DND-41 (cell line): Measurements from ENCODE around the gene FUT7.

ENCODE experiments used
- ATAC-seq: fragments of 200-7000 bp; cut with Tn5 transposase; 3 replicates; pipeline ENCODE4 v1.9.1; 2021; ENCODE audit warnings: low read depth; ENCODE audit not compliant: insufficient read depth
- DNase-seq: peaks from one replicate; pipeline ENCODE4 v3.0.0-alpha.2; 2020
- H2AFZ ChIP-seq: 2 replicates; pipeline ENCODE4 v1.6.0; 2012; ENCODE audit warnings: low read depth, low read length
- H3K27ac ChIP-seq: 2 replicates; pipeline ENCODE4 v1.5.1; 2012; ENCODE audit warnings: low read length, inconsistent platforms
- H3K27me3 ChIP-seq: fragments of 200-600 bp; sonication (generic); 2 replicates; pipeline ENCODE4 v1.6.0; 2012; ENCODE audit warnings: low read length, mild to moderate bottlenecking, inconsistent platforms; ENCODE audit not compliant: insufficient read depth, poor library complexity
- H3K36me3 ChIP-seq: 2 replicates; pipeline ENCODE4 v1.5.1; 2012; ENCODE audit warnings: low read length, inconsistent platforms; ENCODE audit not compliant: insufficient read depth
- H3K4me1 ChIP-seq: 2 replicates; pipeline ENCODE4 v1.5.1; 2012; ENCODE audit warnings: mild to moderate bottlenecking, low read length; ENCODE audit not compliant: insufficient read depth
- H3K4me2 ChIP-seq: 2 replicates; pipeline ENCODE4 v1.6.0; 2012; ENCODE audit warnings: mild to moderate bottlenecking, moderate library complexity, low read length, inconsistent platforms; ENCODE audit not compliant: insufficient read depth
- H3K4me3 ChIP-seq, 2 experiments: fragments of 200-600 bp in 1 of 2; shearing (Covaris generic) in 1 of 2; 2 replicates each; pipeline ENCODE4 v1.5.1; 2012 to 2016; ENCODE audit warnings: inconsistent platforms in 2 of 2, low read length in 2 of 2, mild to moderate bottlenecking in 2 of 2, low read depth in 1 of 2, moderate library complexity in 1 of 2
- H3K79me2 ChIP-seq: 2 replicates; pipeline ENCODE4 v1.6.0; 2012; ENCODE audit warnings: low read length, inconsistent platforms; ENCODE audit not compliant: insufficient read depth
- H3K9ac ChIP-seq: 2 replicates; pipeline ENCODE4 v1.6.0; 2012; ENCODE audit warnings: low read depth, mild to moderate bottlenecking, inconsistent platforms, low read length, moderate library complexity
- H3K9me3 ChIP-seq: 2 replicates; pipeline ENCODE4 v1.5.1; 2012; ENCODE audit warnings: low read length, moderate library complexity, mild to moderate bottlenecking, inconsistent platforms; ENCODE audit not compliant: insufficient read depth, severe bottlenecking
- H4K20me1 ChIP-seq: 2 replicates; pipeline ENCODE4 v1.6.0; 2012; ENCODE audit warnings: low read length; ENCODE audit not compliant: insufficient read depth
- EZH2 ChIP-seq: IDR thresholded peaks from 3 replicates; pipeline ENCODE4 v1.6.1; 2012; ENCODE audit warnings: borderline replicate concordance, low read depth, mild to moderate bottlenecking, moderate library complexity, low read length, inconsistent platforms; ENCODE audit not compliant: severe bottlenecking
- TF ChIP-seq, protein P1 (sequence below): IDR thresholded peaks from 2 replicates; pipeline ENCODE4 v1.5.1; 2012; ENCODE audit warnings: borderline replicate concordance, low read length, moderate library complexity, mild to moderate bottlenecking; ENCODE audit not compliant: poor library complexity, severe bottlenecking; ENCODE audit errors: extremely low read depth

Gene FUT7

DNA sequence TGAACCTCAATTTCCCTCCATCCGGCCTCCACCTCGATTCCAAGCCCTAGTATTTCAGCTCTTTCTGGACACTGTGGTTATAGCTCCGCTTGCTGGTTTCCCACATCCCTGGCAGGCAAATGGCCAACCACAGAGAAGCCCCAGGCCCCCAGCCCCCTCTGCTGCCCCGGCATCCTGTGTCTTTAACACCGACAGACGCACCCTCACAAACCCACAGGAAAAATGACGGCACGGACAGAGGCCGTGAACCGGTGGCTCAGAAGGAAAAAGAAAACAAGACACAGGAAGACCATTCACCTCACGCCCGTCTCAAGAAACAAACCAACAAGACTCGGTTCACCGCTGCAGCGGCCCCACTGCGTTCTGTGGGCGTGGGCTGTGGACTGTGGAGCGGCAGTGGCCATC is 34.1 kb downstream of the FUT7 start:
- no peak overlapping the region for H3K4me3 ChIP-seq
- no peak overlapping the region for H2AFZ ChIP-seq
- no peak overlapping the region for H3K4me2 ChIP-seq
- H3K27me3 ChIP-seq: no peaks in the 10 kb centered on the region
- no peak overlapping the region for H3K27ac ChIP-seq
- H4K20me1 ChIP-seq: peaks cover 24% of the 10 kb centered on the region
- peaks cover 12% of the 10 kb centered on the region for H3K36me3 ChIP-seq
- no peak overlapping the region; the same call in 1 of the 2 replicates for H3K9ac ChIP-seq
- DNase-seq (no peak), ATAC-seq (no peak)
- peaks cover 15% of the 10 kb centered on the region for H3K4me1 ChIP-seq
- no peaks in the 10 kb centered on the region for H3K9me3 ChIP-seq
- peaks cover 11% of the 10 kb centered on the region for H3K79me2 ChIP-seq
- TF ChIP-seq, protein P1, sequence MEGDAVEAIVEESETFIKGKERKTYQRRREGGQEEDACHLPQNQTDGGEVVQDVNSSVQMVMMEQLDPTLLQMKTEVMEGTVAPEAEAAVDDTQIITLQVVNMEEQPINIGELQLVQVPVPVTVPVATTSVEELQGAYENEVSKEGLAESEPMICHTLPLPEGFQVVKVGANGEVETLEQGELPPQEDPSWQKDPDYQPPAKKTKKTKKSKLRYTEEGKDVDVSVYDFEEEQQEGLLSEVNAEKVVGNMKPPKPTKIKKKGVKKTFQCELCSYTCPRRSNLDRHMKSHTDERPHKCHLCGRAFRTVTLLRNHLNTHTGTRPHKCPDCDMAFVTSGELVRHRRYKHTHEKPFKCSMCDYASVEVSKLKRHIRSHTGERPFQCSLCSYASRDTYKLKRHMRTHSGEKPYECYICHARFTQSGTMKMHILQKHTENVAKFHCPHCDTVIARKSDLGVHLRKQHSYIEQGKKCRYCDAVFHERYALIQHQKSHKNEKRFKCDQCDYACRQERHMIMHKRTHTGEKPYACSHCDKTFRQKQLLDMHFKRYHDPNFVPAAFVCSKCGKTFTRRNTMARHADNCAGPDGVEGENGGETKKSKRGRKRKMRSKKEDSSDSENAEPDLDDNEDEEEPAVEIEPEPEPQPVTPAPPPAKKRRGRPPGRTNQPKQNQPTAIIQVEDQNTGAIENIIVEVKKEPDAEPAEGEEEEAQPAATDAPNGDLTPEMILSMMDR: no peak
- TF ChIP-seq EZH2: no peak

DNA sequence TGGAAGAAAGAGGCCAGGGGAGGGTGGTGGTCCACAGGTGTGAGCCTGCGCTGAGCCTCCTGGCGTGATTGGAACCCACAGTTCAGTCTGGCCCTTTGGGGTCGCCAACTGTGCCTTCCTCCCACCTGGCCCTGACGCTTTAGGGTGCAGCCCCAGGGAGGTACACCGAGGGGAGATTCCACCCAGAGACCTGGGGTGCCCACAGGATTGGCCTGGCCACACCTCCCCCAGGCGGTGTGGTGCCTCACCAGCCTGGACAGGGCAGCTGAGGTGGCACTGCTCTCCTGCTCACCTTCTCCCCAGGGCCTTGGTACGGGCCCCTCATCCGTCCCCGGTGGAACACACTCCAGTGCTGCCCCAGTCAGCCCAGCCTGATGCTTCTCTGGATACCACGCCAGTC is 34.5 kb downstream of the FUT7 start:
- Histone ChIP-seq H3K9me3 (no peaks in the 10 kb centered on the region), H3K27me3 (no peaks in the 10 kb centered on the region), H3K4me3 (no peak overlapping the region), H3K4me1 (peaks cover 16% of the 10 kb centered on the region), H3K4me2 (no peak overlapping the region), H3K79me2 (peaks cover 16% of the 10 kb centered on the region), H3K9ac (no peak overlapping the region; the same call in 1 of the 2 replicates), H3K36me3 (peaks cover 12% of the 10 kb centered on the region), H4K20me1 (peaks cover 26% of the 10 kb centered on the region), H3K27ac (no peak overlapping the region), H2AFZ (no peak overlapping the region)
- TF ChIP-seq, protein P1: no peak
- no peak for TF ChIP-seq EZH2
- DNase-seq (no peak), ATAC-seq (no peak)

DNA sequence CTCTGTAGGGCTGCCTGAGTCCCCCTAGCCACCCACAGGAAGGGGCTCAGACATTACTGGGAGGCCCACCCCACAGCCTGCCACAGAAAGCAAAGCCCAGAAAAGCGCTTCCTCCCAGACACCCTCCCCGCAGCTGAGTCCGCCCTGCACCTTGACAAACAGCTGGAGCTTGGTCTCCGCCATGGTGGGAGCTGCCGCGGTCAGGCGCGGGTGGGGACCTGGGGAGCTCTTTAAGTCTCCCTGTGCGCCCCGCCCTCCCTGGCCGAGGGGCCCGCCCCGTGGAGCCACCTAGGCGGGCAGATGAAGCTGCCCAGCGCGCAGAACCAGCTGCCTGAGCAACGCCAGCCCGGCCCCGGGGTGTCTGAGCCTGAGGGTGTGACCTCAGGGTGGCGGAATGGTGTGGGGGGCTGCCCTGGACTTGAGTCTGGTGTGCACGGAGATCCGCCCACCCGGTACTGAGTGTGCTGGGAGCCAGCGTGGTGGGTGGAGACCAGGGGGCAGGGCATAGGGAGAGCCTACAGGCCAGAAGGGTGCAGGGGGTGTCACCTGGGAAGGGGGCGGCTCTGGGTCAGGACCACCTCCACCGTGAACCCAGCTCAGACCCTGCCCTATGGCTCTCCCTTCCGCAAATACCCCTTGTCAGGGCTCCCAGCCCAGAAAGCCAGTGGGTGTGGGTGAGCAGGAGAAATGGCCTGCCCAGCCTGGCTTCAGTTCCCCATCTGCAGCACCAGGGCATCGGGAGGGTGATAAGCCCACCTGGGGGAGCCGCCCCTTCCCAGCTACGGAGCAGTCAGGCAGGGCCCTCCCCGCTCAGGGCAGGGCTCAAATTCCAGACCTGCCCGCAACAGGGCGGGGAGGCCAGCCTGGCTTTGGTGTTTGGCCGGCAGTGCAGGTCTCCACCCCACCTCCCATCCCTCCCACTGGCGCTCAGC is 35.3 kb downstream of the FUT7 start, which contains the start of gene CLIC3:
CLIC3 (minus strand) TSS at position 208 of the 932 bp plus-strand sequence; CDS start at position 183, 25 bp downstream.
- Histone ChIP-seq H3K4me1 (peaks cover 16% of the 10 kb centered on the region), H2AFZ (no peak within 1 kb of the TSS), H3K79me2 (peaks cover 16% of the 10 kb centered on the region), H3K27me3 (no peaks in the 10 kb centered on the region), H3K27ac (no peak within 1 kb of the TSS), H4K20me1 (peaks cover 26% of the 10 kb centered on the region), H3K4me2 (no peak within 1 kb of the TSS), H3K9me3 (no peaks in the 10 kb centered on the region), H3K36me3 (peaks cover 12% of the 10 kb centered on the region), H3K9ac (no peak within 1 kb of the TSS; the same call in 1 of the 2 replicates), H3K4me3 (no peak within 1 kb of the TSS)
- DNase-seq (peak; percentile 66), ATAC-seq (peak; percentile 54)
- TF ChIP-seq EZH2: no peak
- TF ChIP-seq, protein P1: no peak
